ENCODE data around the gene ZNF3.

The ZNF3 gene

DNA sequence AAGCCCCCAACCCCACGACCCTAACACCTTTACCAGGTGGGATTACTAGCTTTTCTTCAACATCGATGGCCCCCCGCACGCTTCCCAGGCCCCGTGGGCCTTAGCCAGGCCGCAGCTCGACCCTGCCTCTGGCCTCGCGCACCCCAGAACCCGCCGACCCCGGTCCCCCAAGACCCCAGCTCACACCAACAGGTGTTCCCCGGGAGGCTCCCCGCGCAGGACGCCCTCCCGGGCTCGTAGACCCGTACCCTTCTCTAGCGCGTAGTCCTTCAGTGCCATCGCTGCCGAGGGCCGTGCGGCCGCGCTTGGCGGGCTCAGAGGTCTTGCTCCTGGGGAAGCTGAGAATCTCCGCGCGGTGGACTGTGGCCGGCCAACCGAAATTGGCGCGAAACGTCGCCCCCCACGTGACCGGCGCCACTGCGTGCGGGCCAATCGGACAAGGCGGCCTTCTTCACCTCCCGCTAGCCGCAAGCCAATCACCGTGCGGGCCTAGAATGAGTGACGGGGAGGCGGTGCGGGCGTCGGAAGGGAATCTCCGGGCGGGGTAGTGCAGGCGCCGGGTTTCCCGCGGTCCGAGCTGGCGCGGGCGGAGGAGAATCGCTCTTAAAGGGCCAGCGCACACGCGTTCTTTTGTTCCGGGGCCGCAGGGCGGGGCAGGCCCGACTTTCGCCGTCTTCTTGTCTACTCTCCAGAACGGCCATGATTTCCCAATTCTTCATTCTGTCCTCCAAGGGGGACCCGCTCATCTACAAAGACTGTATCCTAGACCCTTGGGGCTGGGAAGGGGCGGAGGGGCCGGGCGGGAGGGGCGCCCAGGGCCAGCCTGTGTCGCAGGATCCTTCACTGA is 19.7 kb upstream of the ZNF3 start, which contains the start of the genes AP4M1 and MCM7:
Gene AP4M1 (plus strand): TSS at position 628 of the 847 bp plus-strand sequence. CDS start 72 bp downstream, at position 700.
Gene MCM7 (minus strand): TSS at position 382 of the 847 bp plus-strand sequence. CDS start 103 bp downstream, at position 279.
- no peaks in the 10 kb centered on the region for H3K27me3 ChIP-seq (ENCODE audit: control insufficient read depth, low read length)
- H3K79me2 ChIP-seq (ENCODE audit: control insufficient read depth, low read length), result peaks cover 57% of the 10 kb centered on the region
- H4K20me1 ChIP-seq (ENCODE audit: control insufficient read depth, insufficient read depth, low read depth, low read length), result peaks cover 29% of the 10 kb centered on the region
- H3K9me3 ChIP-seq (ENCODE audit: control insufficient read depth, insufficient read depth, low read length), result no peaks in the 10 kb centered on the region
- H3K27ac ChIP-seq (ENCODE audit: low read depth, low read length), result peak within 1 kb of the TSS; percentile 97
- peaks cover 28% of the 10 kb centered on the region for H3K4me1 ChIP-seq (ENCODE audit: control insufficient read depth, low read length)
- H3F3A ChIP-seq (ENCODE audit: control insufficient read depth, insufficient read depth), result peaks cover 38% of the 10 kb centered on the region
- H3K4me2 ChIP-seq (ENCODE audit: low read length), result peak within 1 kb of the TSS; percentile 92
- H3K36me3 ChIP-seq (ENCODE audit: control insufficient read depth, low read length), result peaks cover 76% of the 10 kb centered on the region
- H3K9me2 ChIP-seq (replicated peaks; ENCODE audit: control insufficient read depth, low read length), result no peaks in the 10 kb centered on the region
- peak within 1 kb of the TSS; percentile 99 for H3K4me3 ChIP-seq (ENCODE audit: low read length)
- TF ChIP-seq, protein P1, sequence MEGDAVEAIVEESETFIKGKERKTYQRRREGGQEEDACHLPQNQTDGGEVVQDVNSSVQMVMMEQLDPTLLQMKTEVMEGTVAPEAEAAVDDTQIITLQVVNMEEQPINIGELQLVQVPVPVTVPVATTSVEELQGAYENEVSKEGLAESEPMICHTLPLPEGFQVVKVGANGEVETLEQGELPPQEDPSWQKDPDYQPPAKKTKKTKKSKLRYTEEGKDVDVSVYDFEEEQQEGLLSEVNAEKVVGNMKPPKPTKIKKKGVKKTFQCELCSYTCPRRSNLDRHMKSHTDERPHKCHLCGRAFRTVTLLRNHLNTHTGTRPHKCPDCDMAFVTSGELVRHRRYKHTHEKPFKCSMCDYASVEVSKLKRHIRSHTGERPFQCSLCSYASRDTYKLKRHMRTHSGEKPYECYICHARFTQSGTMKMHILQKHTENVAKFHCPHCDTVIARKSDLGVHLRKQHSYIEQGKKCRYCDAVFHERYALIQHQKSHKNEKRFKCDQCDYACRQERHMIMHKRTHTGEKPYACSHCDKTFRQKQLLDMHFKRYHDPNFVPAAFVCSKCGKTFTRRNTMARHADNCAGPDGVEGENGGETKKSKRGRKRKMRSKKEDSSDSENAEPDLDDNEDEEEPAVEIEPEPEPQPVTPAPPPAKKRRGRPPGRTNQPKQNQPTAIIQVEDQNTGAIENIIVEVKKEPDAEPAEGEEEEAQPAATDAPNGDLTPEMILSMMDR (IDR thresholded peaks at IDR 0.05; ENCODE audit: low read depth, low read length, poor library complexity, severe bottlenecking), result no peak
- no peak for TF ChIP-seq EZH2phosphoT487 (IDR thresholded peaks at IDR 0.05; ENCODE audit: borderline replicate concordance, low read length)

DNA sequence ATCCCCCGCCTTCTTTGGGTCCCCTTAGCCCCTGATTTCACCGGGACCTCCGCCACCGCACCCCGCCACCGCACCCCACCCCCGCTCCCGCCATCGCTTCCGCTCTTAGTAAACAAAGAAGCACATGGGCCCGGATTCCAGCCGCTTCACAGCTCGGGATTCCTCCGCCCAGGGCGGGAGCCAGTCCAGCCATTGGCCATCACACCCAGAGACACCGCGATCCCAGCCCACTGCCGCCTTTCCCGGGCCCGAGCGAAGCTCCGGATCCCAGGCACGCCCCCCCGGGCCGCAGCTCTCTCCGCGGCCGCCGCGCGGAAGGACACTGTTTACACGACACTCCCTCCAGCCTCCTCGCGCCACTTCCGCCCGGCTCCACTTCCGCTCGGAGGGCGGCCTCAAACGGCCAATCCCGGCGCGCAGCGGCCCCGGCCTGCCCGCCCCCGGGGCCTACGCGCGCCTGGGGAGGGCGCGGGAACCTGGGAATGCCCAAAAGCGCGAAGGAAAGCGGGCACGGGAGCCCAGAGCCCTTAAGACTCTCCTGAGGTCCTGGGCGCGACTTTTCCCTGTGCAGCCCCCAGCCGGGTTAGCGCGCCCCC is 19.0 kb upstream of the ZNF3 start:
- Histone ChIP-seq H3K4me1 (ENCODE audit: control insufficient read depth, low read length) (peaks cover 28% of the 10 kb centered on the region), H3K27ac (ENCODE audit: low read depth, low read length) (peak overlapping the region; percentile 97), H3K9me2 (replicated peaks; ENCODE audit: control insufficient read depth, low read length) (no peaks in the 10 kb centered on the region), H3K79me2 (ENCODE audit: control insufficient read depth, low read length) (peaks cover 61% of the 10 kb centered on the region), H3K27me3 (ENCODE audit: control insufficient read depth, low read length) (no peaks in the 10 kb centered on the region), H3F3A (ENCODE audit: control insufficient read depth, insufficient read depth) (peaks cover 43% of the 10 kb centered on the region), H3K36me3 (ENCODE audit: control insufficient read depth, low read length) (peaks cover 76% of the 10 kb centered on the region), H4K20me1 (ENCODE audit: control insufficient read depth, insufficient read depth, low read depth, low read length) (peaks cover 29% of the 10 kb centered on the region), H3K9me3 (ENCODE audit: control insufficient read depth, insufficient read depth, low read length) (no peaks in the 10 kb centered on the region), H3K4me2 (ENCODE audit: low read length) (peak overlapping the region; percentile 92), H3K4me3 (ENCODE audit: low read length) (peak overlapping the region; percentile 99)
- TF ChIP-seq, protein P1 (IDR thresholded peaks at IDR 0.05; ENCODE audit: low read depth, low read length, poor library complexity, severe bottlenecking), result no peak
- no peak for TF ChIP-seq EZH2phosphoT487 (IDR thresholded peaks at IDR 0.05; ENCODE audit: borderline replicate concordance, low read length)

DNA sequence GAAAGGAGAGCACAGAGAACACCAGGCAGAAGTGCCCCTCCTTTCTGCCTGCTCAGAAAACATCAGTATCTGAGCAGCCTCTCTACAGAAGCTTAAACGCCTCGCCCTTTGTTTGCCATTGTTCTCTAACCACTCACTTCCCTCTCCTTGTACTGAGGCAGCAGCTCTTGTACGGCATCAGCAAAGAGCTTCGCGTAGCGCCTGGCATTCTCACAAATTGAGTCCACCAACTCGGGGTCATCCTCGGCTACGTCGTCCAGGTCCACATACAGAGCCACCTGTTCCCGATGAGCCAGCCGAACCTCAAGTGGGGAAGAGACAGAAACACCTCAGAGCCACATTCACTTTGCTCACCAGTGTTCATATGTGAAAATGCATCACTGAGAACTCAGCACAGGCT is 17.9 kb upstream of the ZNF3 start:
- Histone ChIP-seq H3K4me1 (ENCODE audit: control insufficient read depth, low read length) (peaks cover 28% of the 10 kb centered on the region), H3K9me3 (ENCODE audit: control insufficient read depth, insufficient read depth, low read length) (no peaks in the 10 kb centered on the region), H3F3A (ENCODE audit: control insufficient read depth, insufficient read depth) (peaks cover 54% of the 10 kb centered on the region), H4K20me1 (ENCODE audit: control insufficient read depth, insufficient read depth, low read depth, low read length) (peaks cover 29% of the 10 kb centered on the region), H3K4me3 (ENCODE audit: low read length) (peak overlapping the region; percentile 99), H3K27ac (ENCODE audit: low read depth, low read length) (peak overlapping the region; percentile 97; the same call in 1 of the 2 replicates), H3K9me2 (replicated peaks; ENCODE audit: control insufficient read depth, low read length) (no peaks in the 10 kb centered on the region), H3K79me2 (ENCODE audit: control insufficient read depth, low read length) (peaks cover 66% of the 10 kb centered on the region), H3K36me3 (ENCODE audit: control insufficient read depth, low read length) (peaks cover 78% of the 10 kb centered on the region), H3K27me3 (ENCODE audit: control insufficient read depth, low read length) (no peaks in the 10 kb centered on the region), H3K4me2 (ENCODE audit: low read length) (peak overlapping the region; percentile 92)
- TF ChIP-seq, protein P1 (IDR thresholded peaks at IDR 0.05; ENCODE audit: low read depth, low read length, poor library complexity, severe bottlenecking), result no peak
- TF ChIP-seq EZH2phosphoT487 (IDR thresholded peaks at IDR 0.05; ENCODE audit: borderline replicate concordance, low read length), result no peak
